Activated naive CD4-positive, alpha-beta T cell treated with anti-CD3 and anti-CD28 coated beads for 36 hours (primary cell): Measurements from ENCODE around the gene USP17L11. TPM values are rescaled to one million over a fixed set of nuclear protein-coding genes. Genes with fewer than 3 reads are reported as not detected.
A peak's percentile ranks its signal among the peaks of the same experiment; 100 is the strongest.
"Not testable (repeated sequence)": the region's sequence is repeated elsewhere in the genome, so short reads cannot be mapped to it uniquely, and the experiment has no call there.

ENCODE experiments used
- CTCF ChIA-PET: fragments of 350-600 bp; sonication (Branson Sonifier 250); formaldehyde crosslinking; loops from one replicate; lab custom pipeline; 2021; ENCODE audit warnings: antibody characterized with exemption; lab: Charles Lee
- DNase-seq: peaks from one replicate; pipeline ENCODE4 v3.0.0-alpha.2; 2020
- H3K27ac Mint-ChIP-seq: one replicate; pipeline ENCODE4 v1.8.0; 2021; ENCODE audit warnings: mild to moderate bottlenecking, mixed read lengths
- H3K27me3 Mint-ChIP-seq: one replicate; pipeline ENCODE4 v1.8.0; 2021; ENCODE audit warnings: low read depth, mixed read lengths
- H3K36me3 Mint-ChIP-seq: one replicate; pipeline ENCODE4 v1.8.0; 2021; ENCODE audit warnings: low read depth, mixed read lengths
- H3K4me1 Mint-ChIP-seq: one replicate; pipeline ENCODE4 v1.8.0; 2021; ENCODE audit warnings: low read depth, mixed read lengths
- H3K4me3 Mint-ChIP-seq: one replicate; pipeline ENCODE4 v1.8.0; 2021; ENCODE audit warnings: mild to moderate bottlenecking, moderate library complexity, mixed read lengths
- H3K9me3 Mint-ChIP-seq: one replicate; pipeline ENCODE4 v1.8.0; 2021; ENCODE audit warnings: mixed read lengths
- intact Hi-C: fragments of 100-400 bp; cut with micrococcal nuclease; formaldehyde crosslinking; loops from one replicate; pipeline ENCODE4 v1.15.1; 2023
- total RNA-seq, 2 experiments: library from RNA; stranded (reverse); gene quantifications; one replicate each; pipeline ENCODE4 v1.2.3, GENCODE V29; 2021

The USP17L11 gene
- total RNA-seq = not detected

DNA sequence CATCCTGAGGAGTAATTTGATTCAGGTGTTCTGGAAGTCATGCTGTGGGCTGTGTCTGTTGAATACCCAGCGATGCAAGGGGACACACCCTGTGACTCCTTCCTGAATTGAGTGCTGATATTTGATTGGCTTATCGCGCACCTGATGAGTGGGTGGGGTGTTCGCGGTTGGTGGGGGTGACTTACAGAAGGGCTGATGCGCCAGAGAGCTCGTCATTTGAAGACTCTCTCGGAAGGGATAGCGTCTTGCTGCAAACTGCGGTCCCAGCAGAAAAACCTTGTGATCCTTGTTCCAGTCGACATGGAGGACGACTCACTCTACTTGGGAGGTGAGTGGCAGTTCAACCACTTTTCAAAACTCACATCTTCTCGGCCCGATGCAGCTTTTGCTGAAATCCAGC lies at the start of gene USP17L11:
USP17L11 (plus strand) TSS at position 301 of the 400 bp plus-strand sequence; CDS start at position 301, 0 bp downstream.
- H3K4me1 Mint-ChIP-seq, H3K9me3 Mint-ChIP-seq, H3K4me3 Mint-ChIP-seq, H3K27me3 Mint-ChIP-seq, CTCF ChIA-PET, H3K36me3 Mint-ChIP-seq, DNase-seq, intact Hi-C loops, H3K27ac Mint-ChIP-seq: not testable (repeated sequence)

GRCh38 chr4:9165990-9166389 lies 49.2 kb upstream of the USP17L11 start:
- H3K27ac Mint-ChIP-seq = not testable (repeated sequence)

GRCh38 chr4:9169791-9170459 lies 45.3 kb upstream of the USP17L11 start, which contains the start of gene FAM90A26:
FAM90A26 (plus strand) TSS chr4:9170409; CDS start chr4:9173173, 2,764 bp downstream.
- H3K4me3 Mint-ChIP-seq, DNase-seq, H3K9me3 Mint-ChIP-seq, H3K27me3 Mint-ChIP-seq, H3K27ac Mint-ChIP-seq, intact Hi-C loops, H3K4me1 Mint-ChIP-seq, H3K36me3 Mint-ChIP-seq, CTCF ChIA-PET: not testable (repeated sequence)

More at GRCh38 chr4:9165990-9166389, 49.2 kb upstream of the USP17L11 start:
- H3K27me3 Mint-ChIP-seq, H3K36me3 Mint-ChIP-seq, H3K4me3 Mint-ChIP-seq, H3K4me1 Mint-ChIP-seq, intact Hi-C loops, H3K9me3 Mint-ChIP-seq: not testable (repeated sequence)
- DNase-seq = peak; percentile 81
- CTCF ChIA-PET = interaction anchor here (1.0 to 1.2 kb wide), 2 partner anchors 11 to 215 kb away, joined by 3 read pairs; no protein-coding TSS in a partner anchor

DNA sequence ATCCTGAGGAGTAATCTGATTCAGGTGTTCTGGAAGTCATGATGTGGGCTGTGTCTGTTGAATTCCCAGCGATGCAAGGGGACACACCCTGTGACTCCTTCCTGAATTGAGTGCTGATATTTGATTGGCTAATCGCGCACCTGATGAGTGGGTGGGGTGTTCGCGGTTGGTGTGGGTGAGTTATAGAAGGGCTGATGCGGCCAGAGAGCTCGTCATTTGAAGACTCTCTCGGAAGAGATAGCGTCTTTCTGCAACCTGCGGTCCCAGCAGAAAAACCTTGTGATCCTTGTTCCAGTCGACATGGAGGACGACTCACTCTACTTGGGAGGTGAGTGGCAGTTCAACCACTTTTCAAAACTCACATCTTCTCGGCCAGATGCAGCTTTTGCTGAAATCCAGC lies 4.8 kb upstream of the USP17L11 start, which contains the start of gene USP17L10:
USP17L10 (plus strand) TSS at position 301 of the 400 bp plus-strand sequence; CDS start at position 301, 0 bp downstream.
- DNase-seq, intact Hi-C loops: not testable (repeated sequence)

DNA sequence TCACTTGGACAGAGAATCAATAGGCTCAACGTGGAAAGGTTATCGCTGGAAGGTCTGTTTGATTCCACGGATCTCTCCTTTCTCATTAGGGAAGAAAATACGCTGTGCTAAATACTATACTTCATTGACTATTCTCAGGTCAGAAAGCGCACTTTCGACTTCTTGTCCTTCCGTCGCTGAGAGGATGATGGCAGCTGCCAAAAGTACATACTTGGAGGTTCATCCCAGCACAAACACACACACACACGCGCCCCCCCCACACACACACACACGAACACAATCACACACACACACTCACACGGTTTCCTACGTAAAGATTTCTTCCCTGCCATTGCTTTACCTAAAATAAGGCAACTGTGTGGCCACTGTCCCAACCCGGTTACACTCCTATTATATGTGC lies 504 bp upstream of the USP17L11 start:
- H3K27me3 Mint-ChIP-seq, H3K9me3 Mint-ChIP-seq, intact Hi-C loops, DNase-seq, CTCF ChIA-PET, H3K4me1 Mint-ChIP-seq, H3K36me3 Mint-ChIP-seq, H3K4me3 Mint-ChIP-seq, H3K27ac Mint-ChIP-seq: not testable (repeated sequence)

More for the DNA sequence above, 4.8 kb upstream of the USP17L11 start, which contains the start of gene USP17L10:
- CTCF ChIA-PET, H3K27me3 Mint-ChIP-seq, H3K27ac Mint-ChIP-seq, H3K36me3 Mint-ChIP-seq, H3K9me3 Mint-ChIP-seq, H3K4me1 Mint-ChIP-seq, H3K4me3 Mint-ChIP-seq: not testable (repeated sequence)

DNA sequence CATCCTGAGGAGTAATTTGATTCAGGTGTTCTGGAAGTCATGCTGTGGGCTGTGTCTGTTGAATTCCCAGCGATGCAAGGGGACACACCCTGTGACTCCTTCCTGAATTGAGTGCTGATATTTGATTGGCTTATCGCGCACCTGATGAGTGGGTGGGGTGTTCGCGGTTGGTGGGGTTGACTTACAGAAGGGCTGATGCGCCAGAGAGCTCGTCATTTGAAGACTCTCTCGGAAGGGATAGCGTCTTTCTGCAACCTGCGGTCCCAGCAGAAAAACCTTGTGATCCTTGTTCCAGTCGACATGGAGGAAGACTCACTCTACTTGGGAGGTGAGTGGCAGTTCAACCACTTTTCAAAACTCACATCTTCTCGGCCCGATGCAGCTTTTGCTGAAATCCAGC lies 4.6 kb downstream of the USP17L11 start, which contains the start of gene USP17L12:
USP17L12 (plus strand) TSS at position 301 of the 400 bp plus-strand sequence; CDS start at position 301, 0 bp downstream.
- DNase-seq, H3K4me3 Mint-ChIP-seq, intact Hi-C loops, H3K27ac Mint-ChIP-seq, CTCF ChIA-PET, H3K9me3 Mint-ChIP-seq, H3K27me3 Mint-ChIP-seq, H3K36me3 Mint-ChIP-seq, H3K4me1 Mint-ChIP-seq: not testable (repeated sequence)

DNA sequence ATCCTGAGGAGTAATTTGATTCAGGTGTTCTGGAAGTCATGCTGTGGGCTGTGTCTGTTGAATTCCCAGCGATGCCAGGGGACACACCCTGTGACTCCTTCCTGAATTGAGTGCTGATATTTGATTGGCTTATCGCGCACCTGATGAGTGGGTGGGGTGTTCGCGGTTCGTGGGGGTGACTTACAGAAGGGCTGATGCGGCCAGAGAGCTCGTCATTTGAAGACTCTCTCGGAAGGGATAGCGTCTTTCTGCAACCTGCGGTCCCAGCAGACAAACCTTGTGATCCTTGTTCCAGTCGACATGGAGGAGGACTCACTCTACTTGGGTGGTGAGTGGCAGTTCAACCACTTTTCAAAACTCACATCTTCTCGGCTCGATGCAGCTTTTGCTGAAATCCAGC lies 9.4 kb downstream of the USP17L11 start, which contains the start of gene USP17L13:
USP17L13 (plus strand) TSS at position 301 of the 400 bp plus-strand sequence; CDS start at position 301, 0 bp downstream.
- H3K4me3 Mint-ChIP-seq, H3K27me3 Mint-ChIP-seq, H3K36me3 Mint-ChIP-seq, H3K4me1 Mint-ChIP-seq, intact Hi-C loops, DNase-seq, CTCF ChIA-PET, H3K9me3 Mint-ChIP-seq, H3K27ac Mint-ChIP-seq: not testable (repeated sequence)

DNA sequence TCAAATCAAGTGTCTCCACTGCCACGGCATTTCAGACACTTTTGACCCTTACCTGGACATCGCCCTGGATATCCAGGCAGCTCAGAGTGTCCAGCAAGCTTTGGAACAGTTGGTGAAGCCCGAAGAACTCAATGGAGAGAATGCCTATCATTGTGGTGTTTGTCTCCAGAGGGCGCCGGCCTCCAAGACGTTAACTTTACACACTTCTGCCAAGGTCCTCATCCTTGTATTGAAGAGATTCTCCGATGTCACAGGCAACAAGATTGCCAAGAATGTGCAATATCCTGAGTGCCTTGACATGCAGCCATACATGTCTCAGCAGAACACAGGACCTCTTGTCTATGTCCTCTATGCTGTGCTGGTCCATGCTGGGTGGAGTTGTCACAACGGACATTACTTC lies 15.0 kb downstream of the USP17L11 start:
- H3K4me1 Mint-ChIP-seq, H3K36me3 Mint-ChIP-seq, H3K4me3 Mint-ChIP-seq, H3K9me3 Mint-ChIP-seq, H3K27ac Mint-ChIP-seq, CTCF ChIA-PET, intact Hi-C loops, H3K27me3 Mint-ChIP-seq, DNase-seq: not testable (repeated sequence)

DNA sequence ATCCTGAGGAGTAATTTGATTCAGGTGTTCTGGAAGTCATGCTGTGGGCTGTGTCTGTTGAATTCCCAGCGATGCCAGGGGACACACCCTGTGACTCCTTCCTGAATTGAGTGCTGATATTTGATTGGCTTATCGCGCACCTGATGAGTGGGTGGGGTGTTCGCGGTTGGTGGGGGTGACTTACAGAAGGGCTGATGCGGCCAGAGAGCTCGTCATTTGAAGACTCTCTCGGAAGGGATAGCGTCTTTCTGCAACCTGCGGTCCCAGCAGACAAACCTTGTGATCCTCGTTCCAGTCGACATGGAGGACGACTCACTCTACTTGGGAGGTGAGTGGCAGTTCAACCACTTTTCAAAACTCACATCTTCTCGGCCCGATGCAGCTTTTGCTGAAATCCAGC lies 18.9 kb downstream of the USP17L11 start, which contains the start of gene USP17L15:
USP17L15 (plus strand) TSS at position 301 of the 400 bp plus-strand sequence; CDS start at position 301, 0 bp downstream.
- H3K4me1 Mint-ChIP-seq, CTCF ChIA-PET, DNase-seq, H3K4me3 Mint-ChIP-seq, H3K27me3 Mint-ChIP-seq, H3K9me3 Mint-ChIP-seq, intact Hi-C loops, H3K36me3 Mint-ChIP-seq, H3K27ac Mint-ChIP-seq: not testable (repeated sequence)

DNA sequence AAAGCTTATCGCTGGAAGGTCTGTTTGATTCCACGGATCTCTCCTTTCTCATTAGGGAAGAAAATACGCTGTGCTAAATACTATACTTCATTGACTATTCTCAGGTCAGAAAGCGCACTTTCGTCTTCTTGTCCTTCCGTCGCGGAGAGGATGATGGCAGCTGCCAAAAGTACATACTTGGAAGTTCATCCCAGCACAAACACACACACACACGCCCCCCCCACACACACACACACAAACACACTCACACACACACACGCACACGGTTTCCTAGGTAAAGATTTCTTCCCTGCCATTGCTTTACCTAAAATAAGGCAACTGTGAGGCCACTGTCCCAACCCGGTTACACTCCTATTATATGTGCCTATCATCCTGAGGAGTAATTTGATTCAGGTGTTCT lies 23.3 kb downstream of the USP17L11 start:
- intact Hi-C loops, H3K9me3 Mint-ChIP-seq, H3K27ac Mint-ChIP-seq, H3K27me3 Mint-ChIP-seq, DNase-seq, CTCF ChIA-PET, H3K4me3 Mint-ChIP-seq, H3K4me1 Mint-ChIP-seq, H3K36me3 Mint-ChIP-seq: not testable (repeated sequence)

GRCh38 chr4:9243579-9243978 lies 28.4 kb downstream of the USP17L11 start, which contains the start of gene USP17L17:
USP17L17 (plus strand) TSS chr4:9243879; CDS start chr4:9243879, 0 bp downstream.
- intact Hi-C loops, CTCF ChIA-PET, H3K9me3 Mint-ChIP-seq, H3K27me3 Mint-ChIP-seq, H3K4me1 Mint-ChIP-seq, H3K4me3 Mint-ChIP-seq, H3K36me3 Mint-ChIP-seq, DNase-seq, H3K27ac Mint-ChIP-seq: not testable (repeated sequence)

GRCh38 chr4:9247953-9248680 lies 32.9 kb downstream of the USP17L11 start, which contains the start of gene USP17L18:
USP17L18 (plus strand) TSS chr4:9248630; CDS start chr4:9248630, 0 bp downstream.
- H3K27me3 Mint-ChIP-seq, H3K36me3 Mint-ChIP-seq, H3K27ac Mint-ChIP-seq, H3K4me1 Mint-ChIP-seq, H3K9me3 Mint-ChIP-seq, H3K4me3 Mint-ChIP-seq, CTCF ChIA-PET, DNase-seq, intact Hi-C loops: not testable (repeated sequence)
